SW 1271 (cell line): ENCODE measurements around the gene FOSL1.
"Not testable (repeated sequence)": the region's sequence is repeated elsewhere in the genome, so short reads cannot be mapped to it uniquely, and the experiment has no call there.

ENCODE experiments used
- DNase-seq, 2 experiments: peaks; one replicate each; lab custom pipeline; 2025; lab: John Stamatoyannopoulos, UW

Gene FOSL1

DNA sequence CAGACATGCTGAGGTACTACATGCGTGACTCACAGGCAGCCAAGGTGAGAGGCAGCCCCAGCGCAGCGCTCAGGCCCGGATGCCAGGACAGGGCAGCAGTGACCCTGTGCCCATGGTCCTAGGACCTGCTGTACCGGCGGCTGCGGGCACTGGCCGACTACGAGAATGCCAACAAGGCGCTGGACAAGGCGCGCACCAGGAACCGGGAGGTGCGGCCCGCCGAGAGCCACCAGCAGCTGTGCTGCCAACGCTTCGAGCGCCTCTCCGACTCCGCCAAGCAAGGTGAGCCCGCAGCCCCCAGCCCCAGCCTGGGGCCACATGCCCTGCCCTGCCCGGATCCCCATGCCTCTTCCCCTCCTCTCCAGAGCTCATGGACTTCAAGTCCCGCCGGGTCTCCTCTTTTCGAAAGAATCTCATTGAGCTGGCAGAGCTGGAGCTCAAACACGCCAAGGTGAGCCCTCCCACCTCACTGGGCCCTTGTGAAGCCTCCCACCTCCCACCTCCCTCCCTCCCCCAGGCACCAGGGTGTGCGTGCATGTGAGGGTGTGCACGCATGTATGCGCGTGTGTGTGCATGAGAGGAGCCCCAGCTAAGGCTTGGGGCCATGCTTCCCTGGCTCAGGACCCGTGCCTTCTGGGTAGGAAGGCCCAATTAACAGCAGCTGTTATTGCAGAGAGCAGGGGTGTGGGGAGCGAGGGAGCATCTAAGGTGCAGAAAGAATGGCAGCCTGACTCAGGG lies 47.5 kb downstream of the FOSL1 start:
- DNase-seq, result no peak

DNA sequence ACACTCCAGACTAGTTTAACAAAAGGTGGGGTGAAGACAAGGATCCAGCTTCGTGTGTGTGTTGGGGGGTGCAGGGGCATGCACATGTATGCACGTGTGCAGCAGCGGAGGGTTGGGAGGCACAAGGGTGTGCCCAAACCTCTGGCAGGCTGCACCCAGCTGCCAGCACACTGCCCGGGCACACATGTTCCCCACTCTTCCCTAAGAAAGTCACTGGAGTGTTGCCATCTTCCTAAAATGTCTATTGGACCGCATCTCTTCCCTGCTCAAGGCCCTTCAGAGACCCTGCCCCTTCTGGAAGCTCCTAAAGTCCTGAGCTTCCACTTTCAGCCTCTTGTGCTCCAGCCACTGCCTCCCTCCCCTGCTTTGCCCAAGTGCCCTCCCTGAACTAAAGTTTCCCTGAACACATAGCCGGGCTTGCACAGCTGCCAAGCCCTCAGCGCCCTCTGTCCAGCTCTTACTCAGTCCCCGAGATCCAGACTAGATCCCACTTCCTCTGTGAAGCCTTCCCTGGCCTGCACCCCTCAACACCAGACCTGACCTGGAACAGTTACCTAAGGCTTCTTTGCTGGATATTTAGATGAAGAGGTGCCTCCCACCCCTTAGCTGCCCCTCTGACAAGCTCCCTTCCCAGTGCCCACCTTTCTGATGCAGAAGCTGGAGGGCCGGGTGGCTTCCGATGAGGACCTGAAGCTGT lies 48.2 kb downstream of the FOSL1 start:
- DNase-seq, result no peak

DNA sequence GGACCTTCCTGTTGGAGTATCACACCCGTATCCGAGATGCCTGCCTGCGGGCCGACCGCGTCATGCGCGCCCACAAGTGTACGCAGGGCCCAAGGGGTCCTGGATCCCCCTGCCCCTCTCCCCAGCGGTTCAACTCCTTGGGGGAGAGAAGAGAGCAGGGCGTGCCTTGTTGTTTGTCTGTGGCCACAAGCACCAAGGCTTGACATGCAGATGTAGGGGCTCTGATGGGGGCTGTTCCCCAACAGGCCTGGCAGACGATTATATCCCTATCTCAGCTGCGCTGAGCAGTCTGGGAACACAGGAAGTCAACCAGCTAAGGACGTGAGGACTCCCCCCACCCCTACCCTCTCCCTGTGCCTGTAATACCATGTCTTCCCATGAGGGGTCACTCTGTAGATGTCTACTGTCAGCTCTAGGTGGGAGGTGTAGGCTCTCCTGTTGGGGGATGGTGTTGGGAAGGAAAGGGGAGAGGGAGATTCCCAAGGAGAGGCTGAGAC lies 49.1 kb downstream of the FOSL1 start:
- DNase-seq, result no peak

DNA sequence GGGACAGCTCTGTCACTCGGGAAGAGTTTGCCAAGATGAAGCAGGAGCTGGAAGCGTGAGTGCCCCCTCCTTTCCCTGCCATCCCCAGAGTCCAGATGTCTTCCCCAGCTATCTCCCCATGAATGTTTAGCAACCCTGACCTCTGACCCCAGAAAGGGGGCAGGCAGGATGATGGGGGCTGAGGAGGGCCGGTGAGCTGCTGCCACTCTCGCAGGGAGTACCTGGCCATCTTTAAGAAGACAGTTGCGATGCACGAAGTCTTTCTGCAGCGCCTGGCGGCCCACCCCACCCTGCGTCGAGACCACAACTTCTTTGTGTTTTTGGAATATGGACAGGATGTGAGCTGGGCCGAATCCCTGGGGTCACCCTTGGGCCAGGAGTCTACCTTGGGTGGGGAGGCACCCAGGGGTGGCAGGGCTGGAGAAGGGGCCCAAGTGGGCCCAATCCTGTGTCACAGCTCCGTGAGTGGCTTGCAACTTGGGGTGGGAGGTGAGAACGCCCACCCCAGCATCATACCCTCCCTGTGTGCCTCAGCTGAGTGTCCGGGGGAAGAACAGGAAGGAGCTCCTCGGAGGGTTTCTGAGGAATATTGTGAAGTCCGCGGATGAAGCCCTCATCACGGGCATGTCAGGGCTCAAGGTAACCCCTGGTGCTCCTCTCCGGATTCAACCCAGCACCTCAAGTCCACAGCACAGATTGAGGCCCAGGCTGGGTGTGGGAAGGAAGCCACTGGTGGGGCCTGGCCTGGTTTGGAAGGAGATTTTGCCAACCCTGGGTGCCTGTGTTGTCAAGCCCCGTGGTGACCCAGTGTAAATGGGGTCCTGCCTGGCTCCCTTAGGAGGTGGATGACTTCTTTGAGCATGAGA lies 49.7 kb downstream of the FOSL1 start:
- DNase-seq, result no peak

DNA sequence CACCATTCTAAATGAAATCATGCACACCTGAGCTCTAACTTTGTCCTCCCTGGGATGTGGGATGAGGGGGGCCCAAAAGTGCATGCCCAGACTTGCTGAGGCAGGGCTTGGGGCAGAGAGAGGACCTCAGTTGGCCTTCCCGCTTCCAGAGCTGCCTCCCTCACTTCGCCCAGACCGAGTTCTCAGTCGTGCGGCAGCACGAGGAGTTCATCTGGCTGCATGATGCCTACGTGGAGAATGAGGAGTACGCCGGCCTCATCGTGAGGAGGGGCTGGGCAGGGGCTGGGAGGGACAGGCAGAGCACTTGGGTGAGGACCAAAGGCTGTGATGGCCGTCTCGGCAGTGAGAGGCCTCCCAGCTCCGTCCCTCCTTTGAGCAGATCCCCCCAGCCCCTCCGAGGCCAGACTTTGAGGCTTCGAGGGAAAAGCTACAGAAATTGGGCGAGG lies 50.4 kb downstream of the FOSL1 start:
- DNase-seq, result no peak

DNA sequence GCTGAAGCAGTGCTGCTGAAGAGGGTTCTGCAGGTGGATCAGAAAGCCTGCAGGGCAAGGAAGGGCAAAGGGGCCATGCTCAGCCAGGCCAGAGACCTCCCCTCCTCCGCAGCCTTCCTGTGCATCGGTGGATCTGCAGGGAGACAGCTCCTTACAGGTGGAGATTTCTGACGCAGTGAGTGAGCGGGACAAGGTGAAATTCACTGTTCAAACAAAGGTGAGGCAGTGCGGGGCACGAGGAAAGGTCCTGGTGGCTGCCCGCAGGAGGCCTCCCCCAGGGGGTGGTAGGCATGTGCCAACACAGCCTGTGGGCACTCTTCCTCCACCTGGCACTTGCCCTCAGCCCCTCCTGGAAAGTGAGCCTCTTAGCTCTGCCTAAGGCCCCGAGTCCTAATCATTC lies 50.8 kb downstream of the FOSL1 start:
- no peak for DNase-seq

DNA sequence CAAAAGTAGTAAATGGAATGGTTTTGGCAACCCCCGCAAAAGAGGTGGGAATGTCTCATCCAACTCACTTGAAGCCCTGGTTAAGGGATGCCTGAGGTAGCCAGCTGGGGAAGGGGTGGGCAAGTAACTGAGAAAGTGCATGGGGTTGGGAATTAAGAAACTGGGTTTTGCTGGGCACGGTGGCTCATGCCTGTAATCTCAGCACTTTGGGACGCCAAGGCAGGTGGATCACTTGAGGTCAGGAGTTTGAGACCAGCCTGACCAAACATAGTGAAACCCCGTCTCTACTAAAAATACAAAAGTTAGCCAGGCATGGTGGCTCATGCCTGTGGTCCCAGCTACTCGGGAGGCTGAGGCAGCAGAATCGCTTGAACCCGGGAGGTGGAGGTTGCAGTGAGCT lies 51.5 kb downstream of the FOSL1 start:
- DNase-seq, result not testable (repeated sequence)

DNA sequence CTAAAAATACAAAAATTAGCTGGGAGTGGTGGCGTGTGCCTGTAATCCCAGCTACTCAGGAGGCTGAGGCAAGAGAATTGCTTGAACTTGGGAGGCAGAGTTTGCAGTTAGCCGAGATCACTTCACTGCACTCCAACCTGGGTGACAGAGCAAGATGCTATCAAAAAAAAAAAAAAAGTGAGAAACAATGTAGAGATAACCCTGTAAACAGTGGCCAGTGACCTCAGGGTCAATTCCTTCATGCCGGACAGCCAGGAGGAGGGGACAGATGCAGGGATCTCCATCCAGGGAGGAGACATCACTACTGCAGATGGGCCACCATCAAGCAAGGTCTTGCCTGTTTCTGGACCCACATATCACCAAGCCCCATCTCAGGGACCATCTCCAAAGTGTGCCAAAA lies 52.4 kb downstream of the FOSL1 start:
- no peak for DNase-seq

DNA sequence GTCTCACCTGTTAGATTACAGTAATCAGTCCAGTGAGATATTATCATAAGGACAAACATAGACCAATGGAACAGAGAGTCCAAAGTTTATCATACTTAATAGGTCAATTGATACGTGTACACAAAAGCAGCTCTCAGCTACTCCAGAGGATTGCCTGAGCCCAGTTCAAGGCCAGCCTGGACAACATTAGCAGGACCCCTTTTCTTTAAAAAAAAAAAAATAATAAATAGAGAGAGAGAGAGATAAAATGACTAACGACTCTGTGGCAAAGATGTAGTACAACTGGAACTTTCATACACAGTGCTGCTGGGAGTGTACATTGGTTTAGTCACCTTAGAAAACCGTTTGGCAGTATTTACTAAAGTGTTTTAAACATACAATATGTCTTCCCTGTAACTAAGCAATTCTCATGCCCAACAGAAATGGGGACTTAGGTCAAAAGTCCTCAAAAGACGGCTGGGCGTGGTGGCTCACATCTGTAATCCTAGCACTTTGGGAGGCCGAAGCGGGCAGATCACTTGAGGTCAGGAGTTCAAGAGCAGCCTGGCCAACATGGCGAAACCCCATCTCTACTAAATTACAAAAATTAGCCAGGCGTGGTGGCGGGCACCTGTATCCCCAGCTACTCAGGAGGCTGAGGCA lies 55.8 kb downstream of the FOSL1 start:
- no peak for DNase-seq

DNA sequence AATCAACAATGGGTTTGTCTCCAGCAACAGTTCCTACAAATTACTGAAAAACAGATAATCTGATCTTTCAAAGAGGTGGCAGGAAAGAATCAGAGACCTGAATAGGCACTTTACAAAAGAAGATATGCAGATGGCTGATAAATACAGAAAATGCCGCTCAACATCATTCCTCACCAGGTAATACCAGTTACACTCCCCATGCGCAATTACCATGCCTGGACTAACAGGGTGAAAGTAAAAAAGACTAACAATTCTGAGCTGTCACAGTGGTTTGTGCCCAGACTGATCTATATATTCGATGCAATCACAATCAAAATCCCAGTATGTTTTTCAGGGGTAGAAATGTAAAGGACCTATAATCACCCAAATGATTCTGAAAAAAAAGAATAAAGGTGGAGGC lies 56.4 kb downstream of the FOSL1 start:
- DNase-seq, result no peak

DNA sequence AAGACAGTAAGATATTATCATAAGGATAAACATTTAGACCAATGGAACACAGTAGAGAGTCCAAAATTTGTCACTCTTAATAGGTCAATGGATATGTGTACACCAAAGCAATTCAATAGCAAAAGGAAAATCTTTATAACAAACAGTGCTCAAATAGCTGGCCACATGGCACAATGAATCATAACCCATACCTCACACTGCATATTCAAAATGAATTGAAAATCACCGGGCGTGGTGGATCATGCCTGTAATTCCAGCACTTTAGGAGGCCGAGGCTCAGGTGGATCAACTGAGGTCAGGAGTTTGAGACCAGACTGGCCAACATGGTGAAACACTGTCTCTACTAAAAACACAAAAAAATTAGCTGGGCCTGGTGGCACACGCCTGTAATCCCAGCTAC lies 58.0 kb downstream of the FOSL1 start:
- DNase-seq, result no peak
